HL-60 (cell line): ENCODE data around the gene MBD3.
A peak's percentile ranks its signal among the peaks of the same experiment; 100 is the strongest.

Experiments
- DNase-seq, 2 experiments: peaks; one replicate each; pipeline ENCODE4 v3.0.0-alpha.2; 2010 to 2020; ENCODE audit warnings: low read depth in 1 of 2, low spot score in 1 of 2
- H3K27ac ChIP-seq: fragments of 250-450 bp; sonication (Bioruptor Pico); replicated peaks from 2 replicates; pipeline ENCODE4 v1.5.1; 2020; ENCODE audit warnings: mild to moderate bottlenecking, moderate library complexity
- H3K27me3 ChIP-seq: fragments of 250-450 bp; sonication (Bioruptor Pico); 2 replicates; pipeline ENCODE4 v1.5.1; 2021; ENCODE audit warnings: mild to moderate bottlenecking, moderate library complexity; ENCODE audit not compliant: insufficient read depth, poor library complexity, severe bottlenecking
- H3K4me3 ChIP-seq: replicated peaks from 2 replicates; pipeline ENCODE4 v1.5.1; 2011; ENCODE audit warnings: mild to moderate bottlenecking, control low read depth, low read length; ENCODE audit not compliant: insufficient read depth
- GABPA ChIP-seq: IDR thresholded peaks from 2 replicates; pipeline ENCODE4 v1.6.1; 2012; ENCODE audit warnings: low read depth
- POLR2AphosphoS5 ChIP-seq: IDR thresholded peaks from 2 replicates; pipeline ENCODE4 v1.6.1; 2012; ENCODE audit warnings: low read depth
- SPI1 ChIP-seq: IDR thresholded peaks from 2 replicates; pipeline ENCODE4 v1.6.1; 2012; ENCODE audit warnings: low read depth, mild to moderate bottlenecking, borderline replicate concordance
- TF ChIP-seq, protein P1 (sequence below): IDR thresholded peaks from one replicate; pipeline ENCODE4 v1.5.1; 2011; ENCODE audit warnings: low read length, control low read depth, inconsistent platforms; ENCODE audit not compliant: insufficient read depth
- TF ChIP-seq, protein P2 (sequence below): IDR thresholded peaks from 2 replicates; pipeline ENCODE4 v1.6.1; 2012; ENCODE audit warnings: low read depth; ENCODE audit not compliant: insufficient replicate concordance

MBD3 gene

DNA sequence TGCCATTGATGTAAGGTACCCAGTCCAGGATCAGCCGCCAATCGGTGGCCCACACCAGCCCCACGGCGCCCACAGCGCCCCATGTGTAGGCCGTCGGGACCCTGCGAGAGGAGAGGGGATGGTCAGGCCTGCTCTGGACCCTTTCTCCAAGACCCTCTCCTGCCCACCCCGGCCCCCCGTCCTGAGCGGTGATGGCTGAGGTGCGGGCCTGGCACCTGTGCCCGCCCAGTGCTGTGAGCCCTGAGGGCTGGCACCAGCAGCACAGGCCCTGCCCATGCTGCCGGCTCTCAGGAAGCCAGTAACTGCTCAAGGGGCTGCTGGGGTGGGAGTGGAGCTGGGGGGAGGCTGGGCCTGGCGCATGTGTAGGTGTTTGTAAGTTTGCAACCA, 6.8 kb upstream of the MBD3 start:
- TF ChIP-seq SPI1 (no peak), POLR2AphosphoS5 (no peak), GABPA (no peak)
- TF ChIP-seq, protein P1, sequence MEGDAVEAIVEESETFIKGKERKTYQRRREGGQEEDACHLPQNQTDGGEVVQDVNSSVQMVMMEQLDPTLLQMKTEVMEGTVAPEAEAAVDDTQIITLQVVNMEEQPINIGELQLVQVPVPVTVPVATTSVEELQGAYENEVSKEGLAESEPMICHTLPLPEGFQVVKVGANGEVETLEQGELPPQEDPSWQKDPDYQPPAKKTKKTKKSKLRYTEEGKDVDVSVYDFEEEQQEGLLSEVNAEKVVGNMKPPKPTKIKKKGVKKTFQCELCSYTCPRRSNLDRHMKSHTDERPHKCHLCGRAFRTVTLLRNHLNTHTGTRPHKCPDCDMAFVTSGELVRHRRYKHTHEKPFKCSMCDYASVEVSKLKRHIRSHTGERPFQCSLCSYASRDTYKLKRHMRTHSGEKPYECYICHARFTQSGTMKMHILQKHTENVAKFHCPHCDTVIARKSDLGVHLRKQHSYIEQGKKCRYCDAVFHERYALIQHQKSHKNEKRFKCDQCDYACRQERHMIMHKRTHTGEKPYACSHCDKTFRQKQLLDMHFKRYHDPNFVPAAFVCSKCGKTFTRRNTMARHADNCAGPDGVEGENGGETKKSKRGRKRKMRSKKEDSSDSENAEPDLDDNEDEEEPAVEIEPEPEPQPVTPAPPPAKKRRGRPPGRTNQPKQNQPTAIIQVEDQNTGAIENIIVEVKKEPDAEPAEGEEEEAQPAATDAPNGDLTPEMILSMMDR = no peak
- TF ChIP-seq, protein P2, sequence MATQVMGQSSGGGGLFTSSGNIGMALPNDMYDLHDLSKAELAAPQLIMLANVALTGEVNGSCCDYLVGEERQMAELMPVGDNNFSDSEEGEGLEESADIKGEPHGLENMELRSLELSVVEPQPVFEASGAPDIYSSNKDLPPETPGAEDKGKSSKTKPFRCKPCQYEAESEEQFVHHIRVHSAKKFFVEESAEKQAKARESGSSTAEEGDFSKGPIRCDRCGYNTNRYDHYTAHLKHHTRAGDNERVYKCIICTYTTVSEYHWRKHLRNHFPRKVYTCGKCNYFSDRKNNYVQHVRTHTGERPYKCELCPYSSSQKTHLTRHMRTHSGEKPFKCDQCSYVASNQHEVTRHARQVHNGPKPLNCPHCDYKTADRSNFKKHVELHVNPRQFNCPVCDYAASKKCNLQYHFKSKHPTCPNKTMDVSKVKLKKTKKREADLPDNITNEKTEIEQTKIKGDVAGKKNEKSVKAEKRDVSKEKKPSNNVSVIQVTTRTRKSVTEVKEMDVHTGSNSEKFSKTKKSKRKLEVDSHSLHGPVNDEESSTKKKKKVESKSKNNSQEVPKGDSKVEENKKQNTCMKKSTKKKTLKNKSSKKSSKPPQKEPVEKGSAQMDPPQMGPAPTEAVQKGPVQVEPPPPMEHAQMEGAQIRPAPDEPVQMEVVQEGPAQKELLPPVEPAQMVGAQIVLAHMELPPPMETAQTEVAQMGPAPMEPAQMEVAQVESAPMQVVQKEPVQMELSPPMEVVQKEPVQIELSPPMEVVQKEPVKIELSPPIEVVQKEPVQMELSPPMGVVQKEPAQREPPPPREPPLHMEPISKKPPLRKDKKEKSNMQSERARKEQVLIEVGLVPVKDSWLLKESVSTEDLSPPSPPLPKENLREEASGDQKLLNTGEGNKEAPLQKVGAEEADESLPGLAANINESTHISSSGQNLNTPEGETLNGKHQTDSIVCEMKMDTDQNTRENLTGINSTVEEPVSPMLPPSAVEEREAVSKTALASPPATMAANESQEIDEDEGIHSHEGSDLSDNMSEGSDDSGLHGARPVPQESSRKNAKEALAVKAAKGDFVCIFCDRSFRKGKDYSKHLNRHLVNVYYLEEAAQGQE = no peak
- Histone ChIP-seq H3K27me3 (no peaks in the 10 kb centered on the region), H3K27ac (no peak overlapping the region), H3K4me3 (no peak overlapping the region)
- no peak for DNase-seq

- DNase-seq = no peak
- Histone ChIP-seq H3K27ac (no peak overlapping the region), H3K4me3 (no peak overlapping the region), H3K27me3 (no peaks in the 10 kb centered on the region)
- TF ChIP-seq SPI1 (no peak), POLR2AphosphoS5 (no peak), GABPA (no peak)
- TF ChIP-seq, protein P1 = no peak
- TF ChIP-seq, protein P2 = no peak
These were observed 6.3 kb upstream of the MBD3 start for GRCh38 chr19:1598777-1599459.

- DNase-seq = no peak
- TF ChIP-seq SPI1 (no peak), GABPA (no peak)
- Histone ChIP-seq H3K27me3 (no peaks in the 10 kb centered on the region), H3K4me3 (no peak overlapping the region; the same call in 1 of the 2 replicates), H3K27ac (peak overlapping the region; percentile 55; the same call in 1 of the 2 replicates)
These were observed 772 bp upstream of the MBD3 start for GRCh38 chr19:1593501-1593772.

DNA sequence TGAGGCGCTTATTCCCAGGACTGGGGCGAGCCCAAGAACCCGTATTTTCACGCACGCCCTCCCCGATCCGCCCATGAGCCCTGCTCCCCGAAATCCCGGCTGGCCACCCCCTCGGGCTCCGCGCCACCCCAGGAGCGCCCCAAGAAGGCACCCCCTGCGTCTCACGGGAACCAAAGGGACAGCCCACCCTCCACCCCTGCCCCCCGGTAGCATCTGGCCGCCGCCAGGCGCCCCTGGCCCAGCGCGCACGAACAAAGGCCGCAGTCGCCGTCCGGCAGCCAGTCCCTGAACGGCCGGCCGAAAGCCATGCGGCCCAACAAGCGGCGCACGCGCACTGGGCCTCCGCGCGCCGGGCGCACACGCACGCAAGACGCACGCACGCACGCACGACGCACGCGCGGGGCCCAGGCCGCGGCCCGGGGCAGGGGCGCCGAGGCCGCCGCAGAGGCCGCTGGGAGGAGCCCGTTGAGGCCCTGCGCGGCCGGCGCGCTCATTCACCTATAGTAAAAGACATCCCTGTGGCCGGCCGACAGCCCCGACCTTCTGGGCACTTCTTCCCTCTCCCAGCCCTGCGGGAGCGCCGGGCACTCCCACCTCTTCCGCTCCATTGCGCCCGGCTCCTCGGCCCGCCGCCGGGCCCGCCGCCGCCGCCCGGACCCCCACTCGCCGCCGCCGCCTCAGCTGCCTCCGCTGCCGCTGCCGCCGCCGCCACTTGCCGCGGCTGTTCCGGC, 476 bp downstream of the MBD3 start:
- Histone ChIP-seq H3K27me3 (no peaks in the 10 kb centered on the region), H3K27ac (peak overlapping the region; percentile 99), H3K4me3 (peak overlapping the region; percentile 67)
- TF ChIP-seq POLR2AphosphoS5 = peak; percentile 96
- TF ChIP-seq, protein P2 = peak; percentile 70
- no peak for TF ChIP-seq SPI1
- DNase-seq = peak; percentile 76 to 86
